Endothelial cell (in vitro differentiated cells): Measurements from ENCODE around the gene MAT2A. TPM values are rescaled to one million over a fixed set of nuclear protein-coding genes. Genes with fewer than 3 reads are reported as not detected.

Experiments
- DNase-seq: peaks from one replicate; pipeline ENCODE4 v3.0.0; 2021; ENCODE audit warnings: low spot score
- H3K27ac Mint-ChIP-seq: one replicate; pipeline ENCODE4 v1.8.0; 2021; ENCODE audit warnings: mixed read lengths, inconsistent platforms; ENCODE audit not compliant: unreplicated experiment
- H3K27me3 Mint-ChIP-seq: one replicate; pipeline ENCODE4 v1.8.0; 2021; ENCODE audit warnings: mild to moderate bottlenecking, moderate library complexity, mixed read lengths, inconsistent platforms; ENCODE audit not compliant: unreplicated experiment
- H3K36me3 Mint-ChIP-seq: one replicate; pipeline ENCODE4 v1.8.0; 2021; ENCODE audit warnings: mild to moderate bottlenecking, low read depth, mixed read lengths, inconsistent platforms; ENCODE audit not compliant: unreplicated experiment
- H3K4me1 Mint-ChIP-seq: one replicate; pipeline ENCODE4 v1.8.0; 2021; ENCODE audit warnings: mild to moderate bottlenecking, mixed read lengths, inconsistent platforms; ENCODE audit not compliant: unreplicated experiment
- H3K4me3 Mint-ChIP-seq: one replicate; pipeline ENCODE4 v1.8.0; 2021; ENCODE audit warnings: mild to moderate bottlenecking, mixed read lengths, inconsistent platforms; ENCODE audit not compliant: unreplicated experiment
- H3K9me3 Mint-ChIP-seq: one replicate; pipeline ENCODE4 v1.8.0; 2021; ENCODE audit warnings: mixed read lengths, inconsistent platforms; ENCODE audit not compliant: unreplicated experiment
- CTCF ChIP-seq: fragments of 200-600 bp; sonication (generic); IDR thresholded peaks from one replicate; pipeline ENCODE4 v1.5.0; 2021; ENCODE audit warnings: antibody characterized with exemption; ENCODE audit not compliant: unreplicated experiment
- total RNA-seq: library from RNA; stranded (reverse); fragmentation: NEBNext Ultra II Directional; extraction: Animal tissue kit (Norgen Biotek cat#: 25700); gene quantifications from one replicate; pipeline ENCODE4 v1.2.1, GENCODE V29; 2021; ENCODE audit not compliant: unreplicated experiment

The MAT2A gene
- total RNA-seq, 1 donor from 2014 or later = 151 TPM

- no peak overlapping the region for H3K27ac Mint-ChIP-seq
- peaks cover 4% of the 10 kb centered on the region for H3K27me3 Mint-ChIP-seq
- DNase-seq = no peak
- H3K9me3 Mint-ChIP-seq = no peaks in the 10 kb centered on the region
- H3K4me1 Mint-ChIP-seq = peaks cover 4% of the 10 kb centered on the region
- no peaks in the 10 kb centered on the region for H3K36me3 Mint-ChIP-seq
- no peak for TF ChIP-seq CTCF
- no peak overlapping the region for H3K4me3 Mint-ChIP-seq
These were observed 34.1 kb upstream of the MAT2A start for GRCh38 chr2:85504778-85505261.

- Mint-ChIP-seq H3K4me3 (no peak overlapping the region), H3K9me3 (no peaks in the 10 kb centered on the region), H3K36me3 (no peaks in the 10 kb centered on the region), H3K4me1 (peaks cover 4% of the 10 kb centered on the region), H3K27ac (no peak overlapping the region), H3K27me3 (peaks cover 4% of the 10 kb centered on the region)
- DNase-seq = no peak
- no peak for TF ChIP-seq CTCF
These were observed 33.3 kb upstream of the MAT2A start for GRCh38 chr2:85505551-85506238.

- Mint-ChIP-seq H3K9me3 (no peaks in the 10 kb centered on the region), H3K27me3 (peaks cover 4% of the 10 kb centered on the region), H3K4me3 (no peak overlapping the region), H3K4me1 (peaks cover 4% of the 10 kb centered on the region), H3K27ac (no peak overlapping the region), H3K36me3 (no peaks in the 10 kb centered on the region)
- no peak for DNase-seq
- TF ChIP-seq CTCF = no peak
These were observed 32.2 kb upstream of the MAT2A start for GRCh38 chr2:85506768-85507181.

- Mint-ChIP-seq H3K4me1 (no peaks in the 10 kb centered on the region), H3K27ac (no peak overlapping the region), H3K9me3 (no peaks in the 10 kb centered on the region), H3K27me3 (no peaks in the 10 kb centered on the region), H3K4me3 (no peak overlapping the region), H3K36me3 (no peaks in the 10 kb centered on the region)
- no peak for DNase-seq
- TF ChIP-seq CTCF = no peak
These were observed 27.8 kb upstream of the MAT2A start for GRCh38 chr2:85511008-85511811.

GRCh38 chr2:85514323-85514722 is 24.6 kb upstream of the MAT2A start:
- H3K36me3 Mint-ChIP-seq = no peaks in the 10 kb centered on the region
- peaks cover 2% of the 10 kb centered on the region for H3K27me3 Mint-ChIP-seq
- DNase-seq = no peak
- TF ChIP-seq CTCF = no peak
- H3K4me1 Mint-ChIP-seq = no peaks in the 10 kb centered on the region
- H3K9me3 Mint-ChIP-seq = no peaks in the 10 kb centered on the region
- no peak overlapping the region for H3K27ac Mint-ChIP-seq
- no peak overlapping the region for H3K4me3 Mint-ChIP-seq
